ENCODE data around the gene ZNF534. TPM values are rescaled to one million over a fixed set of nuclear protein-coding genes. Genes with fewer than 3 reads are reported as not detected.

The ZNF534 gene
- total and polyA plus RNA-seq, 9 of the 15 experiments (the other 6 are each of a cell fraction or from before 2014, with no cell fraction given): 0.08 to 0.33 (median 0.22) TPM; not detected in 1

GRCh38 chr19:52451241-52451640, 22.3 kb downstream of the ZNF534 start (continued):
- TF ChIP-seq, protein P1, sequence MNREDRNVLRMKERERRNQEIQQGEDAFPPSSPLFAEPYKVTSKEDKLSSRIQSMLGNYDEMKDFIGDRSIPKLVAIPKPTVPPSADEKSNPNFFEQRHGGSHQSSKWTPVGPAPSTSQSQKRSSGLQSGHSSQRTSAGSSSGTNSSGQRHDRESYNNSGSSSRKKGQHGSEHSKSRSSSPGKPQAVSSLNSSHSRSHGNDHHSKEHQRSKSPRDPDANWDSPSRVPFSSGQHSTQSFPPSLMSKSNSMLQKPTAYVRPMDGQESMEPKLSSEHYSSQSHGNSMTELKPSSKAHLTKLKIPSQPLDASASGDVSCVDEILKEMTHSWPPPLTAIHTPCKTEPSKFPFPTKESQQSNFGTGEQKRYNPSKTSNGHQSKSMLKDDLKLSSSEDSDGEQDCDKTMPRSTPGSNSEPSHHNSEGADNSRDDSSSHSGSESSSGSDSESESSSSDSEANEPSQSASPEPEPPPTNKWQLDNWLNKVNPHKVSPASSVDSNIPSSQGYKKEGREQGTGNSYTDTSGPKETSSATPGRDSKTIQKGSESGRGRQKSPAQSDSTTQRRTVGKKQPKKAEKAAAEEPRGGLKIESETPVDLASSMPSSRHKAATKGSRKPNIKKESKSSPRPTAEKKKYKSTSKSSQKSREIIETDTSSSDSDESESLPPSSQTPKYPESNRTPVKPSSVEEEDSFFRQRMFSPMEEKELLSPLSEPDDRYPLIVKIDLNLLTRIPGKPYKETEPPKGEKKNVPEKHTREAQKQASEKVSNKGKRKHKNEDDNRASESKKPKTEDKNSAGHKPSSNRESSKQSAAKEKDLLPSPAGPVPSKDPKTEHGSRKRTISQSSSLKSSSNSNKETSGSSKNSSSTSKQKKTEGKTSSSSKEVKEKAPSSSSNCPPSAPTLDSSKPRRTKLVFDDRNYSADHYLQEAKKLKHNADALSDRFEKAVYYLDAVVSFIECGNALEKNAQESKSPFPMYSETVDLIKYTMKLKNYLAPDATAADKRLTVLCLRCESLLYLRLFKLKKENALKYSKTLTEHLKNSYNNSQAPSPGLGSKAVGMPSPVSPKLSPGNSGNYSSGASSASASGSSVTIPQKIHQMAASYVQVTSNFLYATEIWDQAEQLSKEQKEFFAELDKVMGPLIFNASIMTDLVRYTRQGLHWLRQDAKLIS (CRISPR knock-in tag; IDR thresholded peaks at IDR 0.05): no peak
- TF ChIP-seq ZNF324 (CRISPR knock-in tag; IDR thresholded peaks at IDR 0.05): no peak
- no peak for TF ChIP-seq RREB1 (CRISPR knock-in tag; IDR thresholded peaks at IDR 0.05)
